WTC11 (cell line): Measurements from ENCODE around the gene NFS1.

Experiments used
- ATF1 ChIP-seq: sonication (generic); formaldehyde crosslinking; IDR thresholded peaks from 2 replicates; pipeline ENCODE4 v1.8.1; 2023; ENCODE audit warnings: mild to moderate bottlenecking, moderate library complexity, missing genetic modification reagents
- ELF4 ChIP-seq: sonication (generic); formaldehyde crosslinking; IDR thresholded peaks from 2 replicates; pipeline ENCODE4 v1.8.1; 2022; ENCODE audit warnings: low read depth, mild to moderate bottlenecking, moderate library complexity, missing genetic modification reagents
- GABPB1 ChIP-seq: sonication (generic); formaldehyde crosslinking; IDR thresholded peaks from 2 replicates; pipeline ENCODE4 v1.8.1; 2023; ENCODE audit warnings: mild to moderate bottlenecking, missing genetic modification reagents
- JUN ChIP-seq: sonication (generic); formaldehyde crosslinking; IDR thresholded peaks from 2 replicates; pipeline ENCODE4 v1.8.0; 2023; ENCODE audit warnings: mild to moderate bottlenecking, missing genetic modification reagents
- NFYB ChIP-seq: sonication (generic); formaldehyde crosslinking; conservative IDR thresholded peaks from 2 replicates; pipeline ENCODE4 v1.8.0; 2022; ENCODE audit warnings: low read depth, missing genetic modification reagents
- RELA ChIP-seq: sonication (generic); formaldehyde crosslinking; IDR thresholded peaks from 2 replicates; pipeline ENCODE4 v1.8.1; 2022; ENCODE audit warnings: missing genetic modification reagents, mild to moderate bottlenecking, borderline replicate concordance
- TEAD1 ChIP-seq: sonication (generic); formaldehyde crosslinking; IDR thresholded peaks from 2 replicates; pipeline ENCODE4 v1.8.0; 2022; ENCODE audit warnings: mild to moderate bottlenecking, missing genetic modification reagents
- TEAD4 ChIP-seq: sonication (generic); formaldehyde crosslinking; IDR thresholded peaks from 2 replicates; pipeline ENCODE4 v1.8.0; 2022; ENCODE audit warnings: mild to moderate bottlenecking, missing genetic modification reagents
- TF ChIP-seq, protein P1 (sequence below): fragments of 200-600 bp; IDR thresholded peaks from 2 replicates; pipeline ENCODE4 v1.8.0; 2022; ENCODE audit warnings: antibody characterized with exemption
- TF ChIP-seq, protein P2 (sequence below): sonication (generic); formaldehyde crosslinking; IDR thresholded peaks from 2 replicates; pipeline ENCODE4 v1.8.1; 2023; ENCODE audit warnings: mild to moderate bottlenecking, missing genetic modification reagents, moderate library complexity
- TF ChIP-seq, protein P3 (sequence below): sonication (generic); formaldehyde crosslinking; IDR thresholded peaks from 2 replicates; pipeline ENCODE4 v1.8.1; 2023; ENCODE audit warnings: mild to moderate bottlenecking, missing genetic modification reagents
- TF ChIP-seq, protein P4 (sequence below): sonication (generic); formaldehyde crosslinking; IDR thresholded peaks from 2 replicates; pipeline ENCODE4 v1.8.1; 2023; ENCODE audit warnings: mild to moderate bottlenecking, moderate library complexity, missing genetic modification reagents
- TF ChIP-seq, protein P5 (sequence below): fragments of 250-450 bp; sonication (Bioruptor Pico); IDR thresholded peaks from 2 replicates; pipeline ENCODE4 v1.8.0; 2021; ENCODE audit warnings: mild to moderate bottlenecking
- TF ChIP-seq, protein P6 (sequence below): sonication (generic); formaldehyde crosslinking; IDR thresholded peaks from 2 replicates; pipeline ENCODE4 v1.8.0; 2022; ENCODE audit warnings: mild to moderate bottlenecking, missing genetic modification reagents

DNA sequence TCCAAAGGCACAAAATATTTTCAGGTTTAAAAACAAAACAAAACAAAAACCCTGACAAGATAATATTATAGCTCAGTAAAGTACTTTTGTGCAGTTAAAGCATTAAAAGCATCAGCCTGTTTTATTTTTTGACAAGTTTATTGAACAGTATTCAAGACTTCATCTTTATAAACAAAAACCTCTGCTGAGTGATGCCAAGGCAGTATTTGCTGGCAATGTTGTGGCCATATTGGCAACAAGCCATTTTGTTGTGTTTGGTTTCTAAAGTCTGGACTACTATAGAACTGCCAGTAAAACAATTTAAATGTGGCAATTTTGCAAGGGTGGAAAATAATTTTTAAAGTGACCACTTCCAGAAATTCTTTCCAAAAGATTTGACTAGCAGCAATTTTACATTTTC lies 50.3 kb downstream of the NFS1 start:
- TF ChIP-seq, protein P1, sequence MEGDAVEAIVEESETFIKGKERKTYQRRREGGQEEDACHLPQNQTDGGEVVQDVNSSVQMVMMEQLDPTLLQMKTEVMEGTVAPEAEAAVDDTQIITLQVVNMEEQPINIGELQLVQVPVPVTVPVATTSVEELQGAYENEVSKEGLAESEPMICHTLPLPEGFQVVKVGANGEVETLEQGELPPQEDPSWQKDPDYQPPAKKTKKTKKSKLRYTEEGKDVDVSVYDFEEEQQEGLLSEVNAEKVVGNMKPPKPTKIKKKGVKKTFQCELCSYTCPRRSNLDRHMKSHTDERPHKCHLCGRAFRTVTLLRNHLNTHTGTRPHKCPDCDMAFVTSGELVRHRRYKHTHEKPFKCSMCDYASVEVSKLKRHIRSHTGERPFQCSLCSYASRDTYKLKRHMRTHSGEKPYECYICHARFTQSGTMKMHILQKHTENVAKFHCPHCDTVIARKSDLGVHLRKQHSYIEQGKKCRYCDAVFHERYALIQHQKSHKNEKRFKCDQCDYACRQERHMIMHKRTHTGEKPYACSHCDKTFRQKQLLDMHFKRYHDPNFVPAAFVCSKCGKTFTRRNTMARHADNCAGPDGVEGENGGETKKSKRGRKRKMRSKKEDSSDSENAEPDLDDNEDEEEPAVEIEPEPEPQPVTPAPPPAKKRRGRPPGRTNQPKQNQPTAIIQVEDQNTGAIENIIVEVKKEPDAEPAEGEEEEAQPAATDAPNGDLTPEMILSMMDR, result no peak
- TF ChIP-seq NFYB (CRISPR knock-in tag) (no peak), ELF4 (CRISPR knock-in tag) (no peak), ATF1 (no peak), TEAD1 (CRISPR knock-in tag) (no peak), GABPB1 (no peak), JUN (CRISPR knock-in tag) (no peak), TEAD4 (CRISPR knock-in tag) (no peak), RELA (no peak)
- TF ChIP-seq, protein P2, sequence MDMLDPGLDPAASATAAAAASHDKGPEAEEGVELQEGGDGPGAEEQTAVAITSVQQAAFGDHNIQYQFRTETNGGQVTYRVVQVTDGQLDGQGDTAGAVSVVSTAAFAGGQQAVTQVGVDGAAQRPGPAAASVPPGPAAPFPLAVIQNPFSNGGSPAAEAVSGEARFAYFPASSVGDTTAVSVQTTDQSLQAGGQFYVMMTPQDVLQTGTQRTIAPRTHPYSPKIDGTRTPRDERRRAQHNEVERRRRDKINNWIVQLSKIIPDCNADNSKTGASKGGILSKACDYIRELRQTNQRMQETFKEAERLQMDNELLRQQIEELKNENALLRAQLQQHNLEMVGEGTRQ (CRISPR knock-in tag), result no peak
- TF ChIP-seq, protein P3, sequence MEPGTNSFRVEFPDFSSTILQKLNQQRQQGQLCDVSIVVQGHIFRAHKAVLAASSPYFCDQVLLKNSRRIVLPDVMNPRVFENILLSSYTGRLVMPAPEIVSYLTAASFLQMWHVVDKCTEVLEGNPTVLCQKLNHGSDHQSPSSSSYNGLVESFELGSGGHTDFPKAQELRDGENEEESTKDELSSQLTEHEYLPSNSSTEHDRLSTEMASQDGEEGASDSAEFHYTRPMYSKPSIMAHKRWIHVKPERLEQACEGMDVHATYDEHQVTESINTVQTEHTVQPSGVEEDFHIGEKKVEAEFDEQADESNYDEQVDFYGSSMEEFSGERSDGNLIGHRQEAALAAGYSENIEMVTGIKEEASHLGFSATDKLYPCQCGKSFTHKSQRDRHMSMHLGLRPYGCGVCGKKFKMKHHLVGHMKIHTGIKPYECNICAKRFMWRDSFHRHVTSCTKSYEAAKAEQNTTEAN, result no peak
- TF ChIP-seq, protein P4, sequence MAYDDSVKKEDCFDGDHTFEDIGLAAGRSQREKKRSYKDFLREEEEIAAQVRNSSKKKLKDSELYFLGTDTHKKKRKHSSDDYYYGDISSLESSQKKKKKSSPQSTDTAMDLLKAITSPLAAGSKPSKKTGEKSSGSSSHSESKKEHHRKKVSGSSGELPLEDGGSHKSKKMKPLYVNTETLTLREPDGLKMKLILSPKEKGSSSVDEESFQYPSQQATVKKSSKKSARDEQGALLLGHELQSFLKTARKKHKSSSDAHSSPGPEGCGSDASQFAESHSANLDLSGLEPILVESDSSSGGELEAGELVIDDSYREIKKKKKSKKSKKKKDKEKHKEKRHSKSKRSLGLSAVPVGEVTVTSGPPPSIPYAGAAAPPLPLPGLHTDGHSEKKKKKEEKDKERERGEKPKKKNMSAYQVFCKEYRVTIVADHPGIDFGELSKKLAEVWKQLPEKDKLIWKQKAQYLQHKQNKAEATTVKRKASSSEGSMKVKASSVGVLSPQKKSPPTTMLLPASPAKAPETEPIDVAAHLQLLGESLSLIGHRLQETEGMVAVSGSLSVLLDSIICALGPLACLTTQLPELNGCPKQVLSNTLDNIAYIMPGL, result no peak
- TF ChIP-seq, protein P5, sequence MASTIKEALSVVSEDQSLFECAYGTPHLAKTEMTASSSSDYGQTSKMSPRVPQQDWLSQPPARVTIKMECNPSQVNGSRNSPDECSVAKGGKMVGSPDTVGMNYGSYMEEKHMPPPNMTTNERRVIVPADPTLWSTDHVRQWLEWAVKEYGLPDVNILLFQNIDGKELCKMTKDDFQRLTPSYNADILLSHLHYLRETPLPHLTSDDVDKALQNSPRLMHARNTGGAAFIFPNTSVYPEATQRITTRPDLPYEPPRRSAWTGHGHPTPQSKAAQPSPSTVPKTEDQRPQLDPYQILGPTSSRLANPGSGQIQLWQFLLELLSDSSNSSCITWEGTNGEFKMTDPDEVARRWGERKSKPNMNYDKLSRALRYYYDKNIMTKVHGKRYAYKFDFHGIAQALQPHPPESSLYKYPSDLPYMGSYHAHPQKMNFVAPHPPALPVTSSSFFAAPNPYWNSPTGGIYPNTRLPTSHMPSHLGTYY (CRISPR knock-in tag), result no peak
- TF ChIP-seq, protein P6, sequence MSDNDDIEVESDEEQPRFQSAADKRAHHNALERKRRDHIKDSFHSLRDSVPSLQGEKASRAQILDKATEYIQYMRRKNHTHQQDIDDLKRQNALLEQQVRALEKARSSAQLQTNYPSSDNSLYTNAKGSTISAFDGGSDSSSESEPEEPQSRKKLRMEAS (CRISPR knock-in tag), result no peak
